NCI-H748 treated with DMSO at 0.1 percent for 48 hours (cell line): ENCODE measurements around the gene CTNNA1.

Experiments used
- DNase-seq: peaks from one replicate; lab custom pipeline; 2025; lab: John Stamatoyannopoulos, UW

CTNNA1 gene

DNA sequence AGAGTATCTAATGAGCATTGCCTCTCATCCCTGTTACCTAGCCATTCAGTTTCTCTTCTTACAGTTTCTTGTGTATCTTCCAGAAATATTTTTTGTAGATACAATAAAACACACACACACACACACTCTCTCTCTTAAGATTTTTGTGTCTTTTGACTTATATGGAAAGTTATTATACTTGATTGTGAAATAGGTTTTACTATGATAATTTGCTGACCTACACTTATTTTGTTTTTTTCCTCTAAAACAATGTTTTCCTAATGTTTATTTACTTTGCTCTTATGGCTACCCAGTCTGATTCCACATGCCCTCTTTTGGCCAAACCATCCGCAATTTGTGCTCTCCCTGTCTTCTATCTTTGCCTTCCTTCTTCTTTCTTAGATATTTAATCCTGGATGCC, 96.7 kb downstream of the CTNNA1 start:
- DNase-seq: no peak

DNA sequence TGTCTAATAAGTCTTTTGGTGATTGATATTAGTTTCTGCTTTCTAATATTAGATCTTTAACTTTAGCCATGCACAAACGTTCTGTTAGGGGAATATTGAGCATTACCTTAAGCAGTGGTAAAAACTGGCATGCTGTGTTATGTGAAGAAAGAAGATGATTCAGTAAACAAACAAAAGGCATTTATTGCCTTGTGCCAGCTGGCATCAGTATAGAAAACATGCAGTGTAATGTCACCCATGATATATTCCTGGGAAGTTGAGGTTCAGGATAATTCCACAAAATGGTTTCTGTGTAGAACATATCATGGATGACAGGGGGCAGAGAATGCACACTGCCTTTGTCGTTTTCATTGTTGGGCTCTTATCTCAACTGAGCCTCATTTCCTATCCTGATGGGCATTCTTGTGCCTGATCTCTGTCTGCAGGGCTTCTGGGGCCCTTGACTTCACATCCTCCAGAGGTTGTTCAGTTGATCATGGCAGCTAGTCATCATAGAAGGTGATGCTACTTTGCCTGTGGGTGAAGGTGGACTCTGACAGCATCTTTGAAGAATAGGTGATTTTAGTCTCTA, 97.7 kb downstream of the CTNNA1 start:
- no peak for DNase-seq

DNA sequence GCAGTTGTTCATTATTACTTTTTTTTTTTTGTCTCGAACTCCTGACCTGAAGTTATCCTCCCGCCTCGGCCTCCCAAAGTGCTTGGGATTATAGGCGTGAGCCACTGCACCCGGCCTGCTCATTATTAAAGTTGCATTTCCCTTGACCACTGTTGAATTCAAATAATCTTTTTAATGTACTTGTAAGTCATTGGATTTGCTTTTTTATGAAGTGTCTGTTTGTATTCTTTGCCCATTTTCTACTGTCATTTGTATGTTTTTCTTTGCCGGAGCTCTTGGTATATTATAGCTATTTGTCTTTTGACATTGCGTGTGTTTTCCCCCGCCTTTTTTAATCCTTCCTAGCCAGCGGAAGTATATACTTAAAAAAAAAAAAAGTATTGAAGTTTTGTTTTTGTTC, 99.9 kb downstream of the CTNNA1 start:
- DNase-seq: no peak

DNA sequence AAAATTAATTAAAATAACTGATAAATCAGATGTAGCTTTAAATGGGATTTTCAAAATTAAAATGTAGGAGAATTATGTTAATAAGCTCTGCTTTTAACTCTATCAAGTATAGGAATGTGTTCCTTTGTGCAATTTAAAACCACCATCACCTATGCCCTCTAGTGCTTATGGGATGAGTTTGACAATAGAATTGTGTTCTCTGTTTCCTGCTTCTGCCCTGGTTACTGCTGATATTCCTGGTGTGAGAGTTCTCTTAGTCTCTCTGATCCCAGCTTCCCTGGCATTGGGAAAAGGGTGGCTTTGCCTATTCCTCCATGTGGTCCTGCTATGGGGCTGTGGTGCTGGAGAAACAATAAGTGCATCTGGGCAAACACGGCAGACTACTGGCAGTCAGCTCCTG, 113.8 kb downstream of the CTNNA1 start:
- DNase-seq: no peak

- DNase-seq: no peak
Observed at GRCh38 chr5:138869038-138869437, 115.8 kb downstream of the CTNNA1 start.

GRCh38 chr5:138869763-138870500, 116.7 kb downstream of the CTNNA1 start:
- DNase-seq: no peak

- DNase-seq: no peak
Observed at GRCh38 chr5:138870611-138871010, 117.4 kb downstream of the CTNNA1 start.

- no peak for DNase-seq
Observed at GRCh38 chr5:138872841-138873465, 119.7 kb downstream of the CTNNA1 start.

DNA sequence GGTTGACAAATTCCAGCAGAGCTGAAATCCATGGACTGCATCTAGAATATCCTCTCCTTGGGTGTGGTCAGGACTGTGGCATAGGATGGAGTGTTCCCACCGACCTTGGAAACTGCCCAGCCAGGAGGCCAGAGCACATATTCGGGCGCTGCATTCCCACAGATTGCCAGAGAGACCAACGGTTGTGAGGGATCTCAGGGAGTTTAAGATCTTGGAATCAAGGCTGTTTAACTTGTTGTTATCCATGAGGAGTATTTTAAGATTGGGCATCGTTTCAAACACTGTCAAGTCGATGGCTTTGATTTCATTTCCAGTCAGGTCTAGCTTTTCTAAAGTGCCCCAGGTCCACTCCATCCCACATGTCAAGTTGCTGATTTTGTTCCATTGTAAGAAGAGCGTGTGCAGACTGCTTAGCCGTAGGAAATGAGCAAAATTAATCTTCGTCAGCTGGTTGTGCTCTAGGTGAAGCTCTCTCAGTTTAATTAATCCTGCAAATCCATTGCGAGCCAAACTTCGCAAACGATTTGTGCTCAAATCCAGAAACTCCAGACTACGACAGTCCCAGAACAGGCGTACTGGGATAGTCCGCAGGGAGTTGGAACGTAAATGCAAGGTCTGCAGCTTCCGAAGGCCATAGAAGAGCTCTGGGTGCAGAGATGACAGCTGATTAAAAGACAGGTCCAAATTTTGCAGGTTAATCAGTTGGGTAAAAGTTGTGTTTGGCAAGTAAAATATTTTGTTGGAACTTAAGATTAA, 120.4 kb downstream of the CTNNA1 start:
- no peak for DNase-seq

DNA sequence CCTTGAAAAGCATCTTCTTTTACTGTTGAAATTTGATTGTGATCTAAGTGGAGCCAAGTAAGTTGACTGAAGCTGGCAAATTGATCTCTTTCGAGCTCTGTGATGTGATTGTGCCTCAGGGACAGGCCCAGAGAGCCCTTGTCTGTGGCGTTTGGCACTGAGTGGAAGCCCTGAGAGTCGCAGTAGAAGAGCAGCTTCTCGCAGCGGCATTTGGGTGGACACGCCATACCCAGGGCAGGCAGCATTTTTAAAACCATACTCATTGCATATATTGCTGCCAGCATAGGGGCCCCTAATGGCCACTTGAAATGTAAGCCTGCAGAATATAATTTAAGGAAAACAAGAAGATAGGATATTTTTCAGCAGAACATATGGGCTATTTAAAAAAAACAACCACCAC, 121.0 kb downstream of the CTNNA1 start:
- no peak for DNase-seq

DNA sequence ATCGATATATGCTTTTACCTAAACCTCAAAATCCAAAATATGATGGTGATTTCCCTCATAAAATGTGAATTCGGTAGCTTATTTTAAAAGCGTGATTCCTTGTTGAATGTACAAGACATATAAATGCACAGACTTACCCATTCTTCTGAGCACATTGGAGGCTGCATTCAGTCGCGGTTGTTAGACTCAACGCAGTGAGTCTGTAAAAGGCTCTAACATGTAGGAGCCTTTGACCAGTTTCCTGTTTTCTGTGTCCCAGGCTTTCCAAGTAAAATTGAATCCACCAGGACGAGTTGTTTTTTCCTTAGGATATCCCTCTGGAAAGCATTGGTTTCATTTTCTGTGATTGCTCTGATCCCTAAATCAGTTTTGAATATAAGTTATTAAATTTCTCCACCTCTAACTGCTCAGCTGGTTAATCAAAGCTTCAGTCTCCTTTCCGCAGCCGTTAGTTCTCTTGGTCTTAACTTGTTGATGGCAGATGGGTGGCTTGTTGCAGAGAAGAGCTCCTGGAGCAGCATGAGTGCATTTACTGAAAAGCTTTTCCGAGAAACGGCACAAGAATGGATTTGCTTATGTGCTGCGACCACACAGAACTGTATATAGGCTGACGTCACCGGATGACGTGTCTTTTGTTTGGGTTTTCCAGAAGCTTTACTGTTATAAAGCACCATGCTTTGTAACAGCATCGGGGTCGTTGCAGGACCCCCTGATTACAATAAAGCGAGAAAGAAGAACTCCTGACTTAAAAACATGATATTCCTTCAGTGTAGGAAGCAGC, 121.7 kb downstream of the CTNNA1 start, which contains the start of gene LRRTM2:
LRRTM2 (minus strand) TSS at position 565 of the 781 bp plus-strand sequence; CDS start at position 141, 424 bp downstream.
- no peak for DNase-seq

GRCh38 chr5:138875552-138875875, 122.3 kb downstream of the CTNNA1 start:
- DNase-seq: no peak

GRCh38 chr5:138875946-138876345, 122.7 kb downstream of the CTNNA1 start:
- no peak for DNase-seq

GRCh38 chr5:138876811-138877210, 123.6 kb downstream of the CTNNA1 start:
- DNase-seq: no peak

- DNase-seq: no peak
Observed at GRCh38 chr5:138878437-138879235, 125.4 kb downstream of the CTNNA1 start.

DNA sequence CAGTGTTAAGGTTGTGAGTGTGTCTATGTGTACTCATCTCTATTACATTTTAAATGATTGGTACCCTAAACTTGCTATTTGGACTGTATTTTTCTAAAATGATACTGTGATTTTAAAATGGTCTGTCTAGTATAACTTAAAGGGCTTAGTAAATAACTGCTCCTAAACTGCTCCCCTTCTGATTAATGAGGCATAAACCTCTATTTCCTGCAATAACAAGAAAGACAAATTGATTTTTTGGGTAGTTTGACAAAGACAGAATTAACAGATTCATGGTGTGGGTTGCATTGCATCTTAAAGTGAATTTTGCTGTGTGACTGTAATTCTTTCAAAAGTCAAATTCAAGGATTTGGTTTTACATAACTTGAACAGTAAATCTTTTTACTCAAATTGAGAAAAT, 130.0 kb downstream of the CTNNA1 start:
- DNase-seq: no peak

DNA sequence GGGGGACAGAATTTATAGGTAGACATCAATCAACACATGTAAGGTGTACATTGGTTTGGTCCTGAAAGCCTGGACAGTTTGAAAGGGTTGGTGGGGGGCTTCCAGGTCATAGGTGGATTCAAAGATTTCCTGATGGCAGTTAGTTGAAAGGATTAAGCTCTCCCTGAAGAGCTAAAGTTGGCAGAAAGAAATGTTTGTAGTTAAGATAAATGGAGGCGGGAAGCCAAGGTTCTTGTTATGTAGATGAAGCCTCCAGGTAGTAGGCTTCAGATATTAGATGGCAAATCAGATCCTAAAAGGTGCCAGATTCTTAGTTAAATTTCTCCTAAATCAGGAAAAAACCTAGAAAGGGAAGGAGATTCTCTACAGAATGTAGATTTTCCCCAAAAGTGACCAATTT, 130.9 kb downstream of the CTNNA1 start:
- no peak for DNase-seq

GRCh38 chr5:138884554-138884953, 131.3 kb downstream of the CTNNA1 start:
- no peak for DNase-seq

DNA sequence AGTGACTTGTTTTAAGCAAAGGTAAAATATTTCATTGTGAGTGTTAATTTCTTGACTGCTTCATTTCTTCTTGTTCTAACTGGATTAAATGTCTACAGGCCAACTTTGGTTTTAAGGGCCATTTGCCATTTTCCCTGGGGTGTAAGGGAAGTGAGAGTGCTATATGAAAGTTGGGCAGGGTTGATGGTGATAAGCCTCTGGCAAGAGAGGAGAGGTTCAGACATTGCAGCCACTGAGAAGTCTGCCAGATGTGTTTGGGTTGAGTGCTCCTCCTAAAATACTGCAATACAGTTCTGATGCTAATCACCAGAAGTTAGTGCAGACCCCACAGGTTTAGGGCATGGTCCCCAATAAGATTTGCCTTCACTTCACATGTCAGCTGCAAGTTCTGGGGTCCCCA, 136.8 kb downstream of the CTNNA1 start:
- no peak for DNase-seq

DNA sequence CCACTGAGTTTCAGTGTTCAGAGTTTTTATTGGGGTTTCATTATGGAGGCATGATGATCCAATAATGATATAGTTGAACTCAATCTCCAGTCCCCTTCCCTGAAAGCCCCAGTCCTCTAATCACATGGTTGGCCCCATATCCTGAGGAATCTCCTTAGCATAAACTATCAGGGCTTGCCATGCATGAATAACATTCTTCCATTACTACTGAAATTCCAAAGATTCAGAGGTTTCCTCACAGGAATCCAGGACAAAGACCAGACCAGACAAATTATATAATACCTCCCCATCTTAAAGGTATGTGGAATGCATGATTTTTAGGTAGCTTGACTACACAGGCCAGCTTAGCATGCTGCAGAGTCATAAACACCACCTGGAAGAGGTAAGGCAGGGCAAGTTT, 137.4 kb downstream of the CTNNA1 start:
- DNase-seq: no peak

GRCh38 chr5:138895918-138896317, 142.7 kb downstream of the CTNNA1 start:
- no peak for DNase-seq
